B cell (primary cell): Measurements from ENCODE around the gene TMPRSS9.

Experiments
- EZH2 ChIP-seq: IDR thresholded peaks from 2 replicates; pipeline ENCODE4 v1.6.1; 2012; ENCODE audit warnings: borderline replicate concordance, low read depth, mild to moderate bottlenecking, moderate library complexity, low read length; ENCODE audit not compliant: insufficient read depth, poor library complexity, severe bottlenecking
- TF ChIP-seq, protein P1 (sequence below): fragments of 200-600 bp; IDR thresholded peaks from one replicate; pipeline ENCODE4 v1.8.0; 2022; ENCODE audit warnings: antibody characterized with exemption, mild to moderate bottlenecking

DNA sequence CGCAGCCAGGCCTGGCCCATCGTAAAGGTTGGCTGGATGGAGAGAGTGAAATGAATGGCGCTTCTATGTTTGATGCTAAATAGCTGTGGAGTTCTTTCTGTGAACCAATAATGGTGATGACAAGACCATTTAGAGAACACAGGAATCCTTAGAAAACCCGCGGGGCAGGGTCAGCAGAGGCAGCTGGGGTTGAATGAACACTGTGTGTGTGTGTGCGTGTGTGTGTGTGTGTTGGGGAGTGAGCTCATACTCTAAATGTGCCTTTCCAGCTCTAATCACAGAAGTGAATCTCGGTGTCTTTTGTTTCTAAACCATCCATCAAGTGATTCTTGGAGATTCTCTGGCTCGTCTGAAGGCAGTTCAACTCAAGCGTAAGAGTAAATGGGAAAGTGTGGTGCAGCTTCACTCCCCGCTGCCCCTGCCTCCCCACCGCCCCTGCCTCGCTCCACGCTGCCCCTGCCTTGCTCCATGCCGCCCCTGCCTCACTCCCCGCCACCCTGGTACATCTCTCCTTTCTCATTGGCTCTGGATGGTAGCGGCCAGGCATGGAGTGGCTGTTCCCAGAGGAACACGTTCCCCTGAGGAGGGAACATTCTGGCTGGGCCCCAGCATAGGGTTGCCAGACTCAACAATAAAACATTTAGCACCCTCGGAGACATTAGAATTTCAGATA lies 21.2 kb downstream of the TMPRSS9 start:
- TF ChIP-seq, protein P1, sequence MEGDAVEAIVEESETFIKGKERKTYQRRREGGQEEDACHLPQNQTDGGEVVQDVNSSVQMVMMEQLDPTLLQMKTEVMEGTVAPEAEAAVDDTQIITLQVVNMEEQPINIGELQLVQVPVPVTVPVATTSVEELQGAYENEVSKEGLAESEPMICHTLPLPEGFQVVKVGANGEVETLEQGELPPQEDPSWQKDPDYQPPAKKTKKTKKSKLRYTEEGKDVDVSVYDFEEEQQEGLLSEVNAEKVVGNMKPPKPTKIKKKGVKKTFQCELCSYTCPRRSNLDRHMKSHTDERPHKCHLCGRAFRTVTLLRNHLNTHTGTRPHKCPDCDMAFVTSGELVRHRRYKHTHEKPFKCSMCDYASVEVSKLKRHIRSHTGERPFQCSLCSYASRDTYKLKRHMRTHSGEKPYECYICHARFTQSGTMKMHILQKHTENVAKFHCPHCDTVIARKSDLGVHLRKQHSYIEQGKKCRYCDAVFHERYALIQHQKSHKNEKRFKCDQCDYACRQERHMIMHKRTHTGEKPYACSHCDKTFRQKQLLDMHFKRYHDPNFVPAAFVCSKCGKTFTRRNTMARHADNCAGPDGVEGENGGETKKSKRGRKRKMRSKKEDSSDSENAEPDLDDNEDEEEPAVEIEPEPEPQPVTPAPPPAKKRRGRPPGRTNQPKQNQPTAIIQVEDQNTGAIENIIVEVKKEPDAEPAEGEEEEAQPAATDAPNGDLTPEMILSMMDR = no peak
- no peak for TF ChIP-seq EZH2
